DOHH2 (cell line): ENCODE measurements around the gene ZFAND4.
"Not testable (repeated sequence)": the region's sequence is repeated elsewhere in the genome, so short reads cannot be mapped to it uniquely, and the experiment has no call there.

Experiments
- H3F3A ChIP-seq: fragments of 200-600 bp; sonication (generic), shearing (Covaris generic); 2 replicates; pipeline ENCODE4 v1.6.0; 2016; ENCODE audit warnings: antibody characterized with exemption, mild to moderate bottlenecking; ENCODE audit not compliant: control insufficient read depth, insufficient read depth
- H3K27ac ChIP-seq: fragments of 200-600 bp; sonication (generic); 2 replicates; pipeline ENCODE4 v1.5.1; 2014; ENCODE audit warnings: low read depth, mild to moderate bottlenecking, low read length, moderate library complexity
- H3K27me3 ChIP-seq: fragments of 200-600 bp; sonication (generic); 2 replicates; pipeline ENCODE4 v1.6.1; 2014; ENCODE audit warnings: mild to moderate bottlenecking, low read length, mixed read lengths; ENCODE audit not compliant: control insufficient read depth
- H3K36me3 ChIP-seq: fragments of 200-600 bp; sonication (generic); 2 replicates; pipeline ENCODE4 v1.6.1; 2014; ENCODE audit warnings: mild to moderate bottlenecking, low read length, moderate library complexity, mixed read lengths; ENCODE audit not compliant: control insufficient read depth
- H3K4me1 ChIP-seq: fragments of 200-600 bp; sonication (generic); 2 replicates; pipeline ENCODE4 v1.6.1; 2014; ENCODE audit warnings: mild to moderate bottlenecking, low read length, mixed read lengths; ENCODE audit not compliant: control insufficient read depth
- H3K4me2 ChIP-seq: fragments of 200-600 bp; sonication (generic); 2 replicates; pipeline ENCODE4 v1.6.0; 2014; ENCODE audit warnings: mild to moderate bottlenecking, low read length, moderate library complexity
- H3K4me3 ChIP-seq: fragments of 200-600 bp; sonication (generic); 2 replicates; pipeline ENCODE4 v1.5.1; 2014; ENCODE audit warnings: mild to moderate bottlenecking, low read length, mixed read lengths
- H3K79me2 ChIP-seq: fragments of 200-600 bp; sonication (generic); 2 replicates; pipeline ENCODE4 v1.6.1; 2014; ENCODE audit warnings: mild to moderate bottlenecking, low read length, mixed read lengths; ENCODE audit not compliant: control insufficient read depth
- H3K9me2 ChIP-seq: fragments of 200-600 bp; sonication (generic); replicated peaks from 2 replicates; pipeline ENCODE4 v1.6.1; 2014; ENCODE audit warnings: mild to moderate bottlenecking, low read length, mixed read lengths; ENCODE audit not compliant: control insufficient read depth
- H3K9me3 ChIP-seq: fragments of 200-600 bp; sonication (generic); 2 replicates; pipeline ENCODE4 v1.6.1; 2014; ENCODE audit warnings: antibody characterized with exemption, low read length, mixed read lengths; ENCODE audit not compliant: control insufficient read depth, insufficient read depth
- H4K20me1 ChIP-seq: fragments of 200-600 bp; sonication (generic); 2 replicates; pipeline ENCODE4 v1.6.0; 2014; ENCODE audit warnings: low read depth, mild to moderate bottlenecking, antibody characterized with exemption, low read length, moderate library complexity; ENCODE audit not compliant: control insufficient read depth, insufficient read depth
- EZH2phosphoT487 ChIP-seq: fragments of 200-600 bp; sonication (generic); IDR thresholded peaks from 2 replicates; pipeline ENCODE4 v1.6.1; 2017; ENCODE audit warnings: borderline replicate concordance, mild to moderate bottlenecking, antibody characterized with exemption, low read length, moderate library complexity, mixed read lengths
- TF ChIP-seq, protein P1 (sequence below): fragments of 200-600 bp; sonication (generic); IDR thresholded peaks from one replicate; pipeline ENCODE4 v1.5.1; 2014; ENCODE audit warnings: antibody characterized with exemption, mild to moderate bottlenecking, low read depth, low read length; ENCODE audit not compliant: poor library complexity, severe bottlenecking

ZFAND4 gene

DNA sequence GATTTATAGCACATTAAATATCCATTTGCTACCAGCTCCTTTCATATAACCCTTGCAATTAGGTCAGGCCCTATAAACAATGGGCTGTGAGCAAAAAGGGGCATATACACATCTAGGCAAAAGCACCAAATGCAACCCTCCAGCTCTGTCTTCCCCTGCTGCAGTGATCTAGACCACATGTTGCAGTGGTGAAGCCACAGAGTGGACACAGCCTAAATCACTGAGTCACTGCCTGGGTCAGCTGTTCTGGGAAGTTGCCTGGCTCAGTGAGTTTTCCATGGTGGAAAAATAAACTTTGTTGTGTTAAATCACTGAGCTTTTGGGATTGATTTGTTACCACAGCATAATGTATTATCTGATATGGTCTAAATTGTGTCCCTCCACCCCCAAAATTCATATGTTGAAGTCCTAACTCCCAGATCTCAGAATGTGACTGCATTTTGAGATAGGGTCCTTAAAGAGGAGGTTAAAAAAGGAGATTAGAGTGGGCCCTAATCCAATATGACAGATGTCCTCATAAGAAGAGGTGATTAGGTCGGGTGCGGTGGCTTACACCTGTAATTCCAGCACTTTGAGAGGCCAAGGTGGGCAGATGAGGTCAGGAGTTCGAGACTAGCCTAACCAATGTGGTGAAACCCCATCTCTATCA lies 70.4 kb downstream of the ZFAND4 start:
- no peaks in the 10 kb centered on the region for H3K9me3 ChIP-seq

DNA sequence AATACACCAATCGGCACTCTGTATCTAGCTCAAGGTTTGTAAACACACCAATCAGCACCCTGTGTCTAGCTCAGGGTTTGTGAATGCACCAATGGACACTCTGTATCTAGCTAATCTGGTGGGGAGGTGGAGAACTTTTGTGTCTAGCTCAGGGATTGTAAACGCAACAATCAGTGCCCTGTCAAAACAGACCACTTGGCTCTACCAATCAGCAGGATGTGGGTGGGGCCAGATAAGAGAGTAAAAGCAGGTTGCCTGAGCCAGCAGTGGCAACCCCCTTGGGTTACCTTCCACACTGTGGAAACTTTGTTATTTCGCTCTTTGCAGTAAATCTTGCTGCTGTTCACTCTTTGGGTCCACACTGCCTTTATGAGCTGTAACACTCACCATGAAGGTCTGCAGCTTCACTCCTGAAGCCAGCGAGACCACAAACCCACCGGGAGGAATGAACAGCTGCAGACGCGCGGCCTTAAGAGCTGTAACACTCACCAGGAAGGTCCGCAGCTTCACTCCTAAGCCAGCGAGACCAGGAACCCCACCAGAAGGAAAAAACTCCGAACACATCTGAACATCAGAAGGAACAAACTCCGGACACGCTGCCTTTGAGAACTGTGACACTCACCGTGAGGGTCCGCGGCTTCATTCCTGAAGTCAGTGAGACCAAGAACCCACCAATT lies 71.2 kb downstream of the ZFAND4 start:
- H3K4me3 ChIP-seq, result not testable (repeated sequence)

More for the DNA sequence above, 70.4 kb downstream of the ZFAND4 start:
- Histone ChIP-seq H3K4me2 (no peak overlapping the region), H3F3A (peaks cover 28% of the 10 kb centered on the region), H3K4me3 (no peak overlapping the region), H3K9me2 (no peaks in the 10 kb centered on the region), H3K27me3 (no peaks in the 10 kb centered on the region), H3K27ac (no peak overlapping the region), H4K20me1 (no peaks in the 10 kb centered on the region), H3K36me3 (no peaks in the 10 kb centered on the region), H3K79me2 (no peaks in the 10 kb centered on the region), H3K4me1 (peaks cover 5% of the 10 kb centered on the region; the same call in 1 of the 2 replicates)
- TF ChIP-seq, protein P1, sequence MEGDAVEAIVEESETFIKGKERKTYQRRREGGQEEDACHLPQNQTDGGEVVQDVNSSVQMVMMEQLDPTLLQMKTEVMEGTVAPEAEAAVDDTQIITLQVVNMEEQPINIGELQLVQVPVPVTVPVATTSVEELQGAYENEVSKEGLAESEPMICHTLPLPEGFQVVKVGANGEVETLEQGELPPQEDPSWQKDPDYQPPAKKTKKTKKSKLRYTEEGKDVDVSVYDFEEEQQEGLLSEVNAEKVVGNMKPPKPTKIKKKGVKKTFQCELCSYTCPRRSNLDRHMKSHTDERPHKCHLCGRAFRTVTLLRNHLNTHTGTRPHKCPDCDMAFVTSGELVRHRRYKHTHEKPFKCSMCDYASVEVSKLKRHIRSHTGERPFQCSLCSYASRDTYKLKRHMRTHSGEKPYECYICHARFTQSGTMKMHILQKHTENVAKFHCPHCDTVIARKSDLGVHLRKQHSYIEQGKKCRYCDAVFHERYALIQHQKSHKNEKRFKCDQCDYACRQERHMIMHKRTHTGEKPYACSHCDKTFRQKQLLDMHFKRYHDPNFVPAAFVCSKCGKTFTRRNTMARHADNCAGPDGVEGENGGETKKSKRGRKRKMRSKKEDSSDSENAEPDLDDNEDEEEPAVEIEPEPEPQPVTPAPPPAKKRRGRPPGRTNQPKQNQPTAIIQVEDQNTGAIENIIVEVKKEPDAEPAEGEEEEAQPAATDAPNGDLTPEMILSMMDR, result no peak
- TF ChIP-seq EZH2phosphoT487, result no peak

DNA sequence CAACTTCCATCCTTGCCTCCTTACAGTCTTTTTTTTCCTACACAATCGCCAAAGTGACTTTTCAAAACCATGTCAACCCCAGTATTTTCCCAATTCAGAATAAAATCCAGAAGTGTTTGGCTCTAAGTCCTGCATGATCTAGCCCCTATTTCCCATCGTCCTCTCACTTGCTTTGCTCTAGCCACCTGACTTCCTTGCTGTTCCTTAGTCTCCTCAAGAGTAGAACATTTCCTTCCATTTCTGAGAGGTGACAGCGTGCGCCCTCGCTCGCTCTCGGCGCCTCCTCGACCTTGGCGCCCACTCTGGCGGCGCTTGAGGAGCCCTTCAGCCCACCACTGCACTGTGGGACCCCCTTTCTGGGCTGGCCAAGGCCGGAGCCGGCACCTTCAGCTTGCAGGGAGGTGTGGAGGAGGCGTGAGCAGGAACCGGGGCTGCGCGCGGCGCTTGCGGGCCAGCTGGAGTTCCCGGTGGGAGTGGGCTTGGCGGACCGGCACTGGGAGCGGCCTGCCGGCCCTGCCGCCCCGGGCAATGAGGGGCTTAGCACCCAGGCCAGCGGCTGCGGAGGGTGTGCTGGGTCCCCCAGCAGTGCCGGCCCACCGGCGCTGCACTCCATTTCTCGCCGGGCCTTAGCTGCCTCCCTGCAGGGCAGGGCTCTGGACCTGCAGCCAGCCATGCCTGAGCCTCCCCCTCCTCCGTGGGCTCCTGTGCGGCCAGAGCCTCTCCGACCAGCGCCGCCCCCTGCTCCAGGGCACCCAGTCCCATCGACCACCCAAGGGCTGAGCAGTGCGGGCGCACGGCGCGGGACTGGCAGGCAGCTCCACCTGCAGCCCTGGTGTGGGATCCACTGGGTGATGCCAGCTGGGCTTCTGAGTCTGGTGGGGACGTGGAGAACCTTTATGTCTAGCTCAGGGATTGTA lies 72.0 kb downstream of the ZFAND4 start:
- H3K4me1 ChIP-seq, H3K27ac ChIP-seq: not testable (repeated sequence)

More for the DNA sequence above, 71.2 kb downstream of the ZFAND4 start:
- H3K27me3 ChIP-seq, H3K9me3 ChIP-seq, H3K79me2 ChIP-seq, H3K4me2 ChIP-seq, H3K9me2 ChIP-seq, H3K36me3 ChIP-seq, H3K4me1 ChIP-seq, H4K20me1 ChIP-seq, H3K27ac ChIP-seq: not testable (repeated sequence)
- peaks cover 25% of the 10 kb centered on the region for H3F3A ChIP-seq

DNA sequence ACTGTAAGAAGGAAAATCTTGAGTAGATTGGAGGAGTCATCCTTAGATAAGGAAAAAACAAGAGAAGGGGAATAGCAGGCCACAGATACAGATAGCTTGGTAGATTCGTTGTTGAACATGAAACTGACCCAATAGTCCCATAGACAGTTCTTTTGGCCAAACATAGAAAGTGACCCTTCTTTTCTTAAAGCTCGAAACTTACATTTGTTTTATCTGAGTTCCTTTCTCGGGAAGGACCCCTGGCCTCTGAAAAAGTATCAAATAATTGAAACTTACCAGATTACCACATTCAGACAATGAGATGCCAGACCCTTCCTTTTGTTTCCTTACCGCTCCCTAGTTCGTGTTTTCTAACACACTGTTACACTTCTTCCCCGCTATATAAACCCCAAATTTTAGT lies 72.9 kb downstream of the ZFAND4 start:
- no peak for TF ChIP-seq EZH2phosphoT487
- H3K4me1 ChIP-seq, result peaks cover 10% of the 10 kb centered on the region
- H3K36me3 ChIP-seq, result no peaks in the 10 kb centered on the region
- no peaks in the 10 kb centered on the region for H3K9me2 ChIP-seq
- H4K20me1 ChIP-seq, result no peaks in the 10 kb centered on the region
- no peak overlapping the region for H3K4me3 ChIP-seq
- H3K27ac ChIP-seq, result no peak overlapping the region
- H3K9me3 ChIP-seq, result no peaks in the 10 kb centered on the region
- H3F3A ChIP-seq, result peaks cover 20% of the 10 kb centered on the region
- H3K4me2 ChIP-seq, result no peak overlapping the region
- no peaks in the 10 kb centered on the region for H3K27me3 ChIP-seq
- no peaks in the 10 kb centered on the region for H3K79me2 ChIP-seq

More for the DNA sequence above, 72.0 kb downstream of the ZFAND4 start:
- H3K4me3 ChIP-seq, H3K9me2 ChIP-seq, H3K4me2 ChIP-seq, H3K27me3 ChIP-seq, H3K36me3 ChIP-seq, H3K9me3 ChIP-seq, H4K20me1 ChIP-seq, H3K79me2 ChIP-seq: not testable (repeated sequence)
- H3F3A ChIP-seq, result peaks cover 24% of the 10 kb centered on the region
